GM19193 (cell line): Measurements from ENCODE around the gene KDM6B.
A peak's percentile ranks its signal among the peaks of the same experiment; 100 is the strongest.

Experiments
- POLR2A ChIP-seq: IDR thresholded peaks from 4 replicates; pipeline ENCODE4 v1.6.1; 2011; ENCODE audit not compliant: insufficient read depth, insufficient read length; ENCODE audit errors: extremely low read depth

The KDM6B gene

GRCh38 chr17:7842380-7843256 is 8.6 kb downstream of the KDM6B start:
- peak; percentile 71 for TF ChIP-seq POLR2A

DNA sequence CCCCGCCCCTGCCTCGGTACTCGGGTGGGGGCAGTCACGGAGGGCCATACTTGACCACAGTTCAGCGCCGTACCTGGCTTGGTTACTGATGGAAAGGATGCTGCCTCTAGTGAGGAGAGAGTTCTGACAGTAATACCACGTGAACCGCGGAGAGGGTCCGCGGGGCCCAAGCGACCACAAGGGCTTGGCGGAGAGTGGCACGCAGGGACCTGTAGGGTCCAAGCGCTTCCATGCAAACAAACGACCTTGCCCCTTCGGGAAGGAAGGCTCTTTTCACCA is 9.2 kb downstream of the KDM6B start:
- no peak for TF ChIP-seq POLR2A

- peak; percentile 57 for TF ChIP-seq POLR2A
These were observed 9.7 kb downstream of the KDM6B start for GRCh38 chr17:7843536-7844291.

GRCh38 chr17:7844292-7845154 is 10.5 kb downstream of the KDM6B start:
- TF ChIP-seq POLR2A: peak; percentile 57

- TF ChIP-seq POLR2A: no peak
These were observed 11.5 kb downstream of the KDM6B start for GRCh38 chr17:7845359-7846062.

DNA sequence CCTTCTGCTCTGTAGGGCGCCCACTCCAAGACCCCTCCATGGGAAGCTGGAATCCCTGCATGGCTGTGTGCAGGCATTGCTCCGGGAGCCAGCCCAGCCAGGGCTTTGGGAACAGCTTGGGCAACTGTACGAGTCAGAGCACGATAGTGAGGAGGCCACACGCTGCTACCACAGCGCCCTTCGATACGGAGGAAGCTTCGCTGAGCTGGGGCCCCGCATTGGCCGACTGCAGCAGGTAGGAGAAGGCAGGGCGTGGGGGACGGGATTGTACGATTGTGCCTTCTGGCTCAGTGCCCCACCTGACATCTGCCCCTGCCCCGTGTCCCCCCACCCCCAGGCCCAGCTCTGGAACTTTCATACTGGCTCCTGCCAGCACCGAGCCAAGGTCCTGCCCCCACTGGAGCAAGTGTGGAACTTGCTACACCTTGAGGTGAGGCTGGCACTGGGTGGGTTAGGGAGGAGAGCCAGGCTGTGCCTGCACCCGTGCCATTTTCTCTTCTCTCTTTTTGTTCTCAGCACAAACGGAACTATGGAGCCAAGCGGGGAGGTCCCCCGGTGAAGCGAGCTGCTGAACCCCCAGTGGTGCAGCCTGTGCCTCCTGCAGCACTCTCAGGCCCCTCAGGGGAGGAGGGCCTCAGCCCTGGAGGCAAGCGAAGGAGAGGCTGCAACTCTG is 12.2 kb downstream of the KDM6B start:
- TF ChIP-seq POLR2A: no peak

DNA sequence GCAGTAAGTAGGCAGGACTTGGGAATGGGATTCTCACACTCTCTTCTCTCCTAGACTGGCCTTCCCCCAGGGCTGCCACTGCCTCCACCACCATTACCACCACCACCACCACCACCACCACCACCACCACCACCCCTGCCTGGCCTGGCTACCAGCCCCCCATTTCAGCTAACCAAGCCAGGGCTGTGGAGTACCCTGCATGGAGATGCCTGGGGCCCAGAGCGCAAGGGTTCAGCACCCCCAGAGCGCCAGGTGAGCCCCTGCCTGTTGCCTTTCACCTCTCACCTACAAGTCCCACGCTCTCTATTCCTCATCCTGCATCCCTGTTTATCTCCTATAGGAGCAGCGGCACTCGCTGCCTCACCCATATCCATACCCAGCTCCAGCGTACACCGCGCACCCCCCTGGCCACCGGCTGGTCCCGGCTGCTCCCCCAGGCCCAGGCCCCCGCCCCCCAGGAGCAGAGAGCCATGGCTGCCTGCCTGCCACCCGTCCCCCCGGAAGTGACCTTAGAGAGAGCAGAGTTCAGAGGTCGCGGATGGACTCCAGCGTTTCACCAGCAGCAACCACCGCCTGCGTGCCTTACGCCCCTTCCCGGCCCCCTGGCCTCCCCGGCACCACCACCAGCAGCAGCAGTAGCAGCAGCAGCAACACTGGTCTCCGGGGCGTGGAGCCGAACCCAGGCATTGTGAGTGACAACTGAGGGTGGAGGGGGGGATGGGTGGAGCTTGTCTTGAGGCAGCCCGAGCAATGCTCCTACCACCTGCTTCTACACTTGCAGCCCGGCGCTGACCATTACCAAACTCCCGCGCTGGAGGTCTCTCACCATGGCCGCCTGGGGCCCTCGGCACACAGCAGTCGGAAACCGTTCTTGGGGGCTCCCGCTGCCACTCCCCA is 13.0 kb downstream of the KDM6B start:
- TF ChIP-seq POLR2A: no peak

- no peak for TF ChIP-seq POLR2A
These were observed 14.1 kb downstream of the KDM6B start for GRCh38 chr17:7848131-7848579.

DNA sequence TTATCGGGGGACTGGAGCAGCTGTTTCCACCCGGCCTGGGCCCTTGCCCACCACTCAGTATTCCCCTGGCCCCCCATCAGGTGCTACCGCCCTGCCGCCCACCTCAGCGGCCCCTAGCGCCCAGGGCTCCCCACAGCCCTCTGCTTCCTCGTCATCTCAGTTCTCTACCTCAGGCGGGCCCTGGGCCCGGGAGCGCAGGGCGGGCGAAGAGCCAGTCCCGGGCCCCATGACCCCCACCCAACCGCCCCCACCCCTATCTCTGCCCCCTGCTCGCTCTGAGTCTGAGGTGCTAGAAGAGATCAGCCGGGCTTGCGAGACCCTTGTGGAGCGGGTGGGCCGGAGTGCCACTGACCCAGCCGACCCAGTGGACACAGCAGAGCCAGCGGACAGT is 14.7 kb downstream of the KDM6B start:
- no peak for TF ChIP-seq POLR2A

- no peak for TF ChIP-seq POLR2A
These were observed 15.2 kb downstream of the KDM6B start for GRCh38 chr17:7849130-7849750.

- no peak for TF ChIP-seq POLR2A
These were observed 15.9 kb downstream of the KDM6B start for GRCh38 chr17:7849751-7850504.
